GM21786 (cell line): ENCODE data around the gene HYDIN.

Source experiments
- ATAC-seq: cut with Tn5 transposase; IDR thresholded peaks from one replicate; pipeline ENCODE4 v1.9.1; 2021; ENCODE audit not compliant: unreplicated experiment

Gene HYDIN

DNA sequence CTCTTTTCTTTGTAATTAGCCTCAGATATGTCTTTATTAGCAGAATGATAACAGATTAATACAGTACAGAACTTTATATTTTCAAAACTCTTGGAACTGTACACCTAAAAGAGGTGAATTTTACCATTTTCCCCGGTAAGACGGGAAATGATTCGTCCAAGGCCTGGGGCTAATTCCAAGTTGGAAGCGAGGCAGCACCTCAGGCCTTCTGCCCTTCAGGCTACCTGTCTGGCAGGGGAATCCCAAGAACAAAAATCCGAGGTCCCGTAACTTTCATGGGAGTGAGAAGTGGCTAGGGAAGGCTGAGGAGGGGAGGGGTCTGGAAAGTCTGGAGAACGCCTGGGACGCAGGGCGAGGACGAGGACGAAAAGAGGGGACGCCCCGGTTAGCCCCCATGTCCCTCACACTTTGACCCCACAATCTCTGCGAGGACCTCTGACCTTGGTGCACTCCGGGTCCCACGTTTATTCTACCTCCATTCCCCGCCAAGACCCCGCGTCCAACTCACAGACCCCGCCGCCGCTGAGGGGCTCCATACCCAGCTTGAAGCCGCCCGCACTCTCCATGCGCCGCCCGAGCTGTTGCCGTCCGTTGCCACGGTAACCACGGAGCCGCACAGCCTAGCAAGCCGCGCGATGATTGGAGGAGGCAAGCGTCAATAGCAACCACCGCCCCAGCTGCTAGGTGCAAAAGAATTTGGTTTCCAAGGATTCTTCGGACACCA lies at the start of gene HYDIN:
TSS of gene HYDIN (minus strand) at position 601 of the 724 bp plus-strand sequence. CDS start 43,827 bp downstream, outside the sequence.
- no peak for ATAC-seq

DNA sequence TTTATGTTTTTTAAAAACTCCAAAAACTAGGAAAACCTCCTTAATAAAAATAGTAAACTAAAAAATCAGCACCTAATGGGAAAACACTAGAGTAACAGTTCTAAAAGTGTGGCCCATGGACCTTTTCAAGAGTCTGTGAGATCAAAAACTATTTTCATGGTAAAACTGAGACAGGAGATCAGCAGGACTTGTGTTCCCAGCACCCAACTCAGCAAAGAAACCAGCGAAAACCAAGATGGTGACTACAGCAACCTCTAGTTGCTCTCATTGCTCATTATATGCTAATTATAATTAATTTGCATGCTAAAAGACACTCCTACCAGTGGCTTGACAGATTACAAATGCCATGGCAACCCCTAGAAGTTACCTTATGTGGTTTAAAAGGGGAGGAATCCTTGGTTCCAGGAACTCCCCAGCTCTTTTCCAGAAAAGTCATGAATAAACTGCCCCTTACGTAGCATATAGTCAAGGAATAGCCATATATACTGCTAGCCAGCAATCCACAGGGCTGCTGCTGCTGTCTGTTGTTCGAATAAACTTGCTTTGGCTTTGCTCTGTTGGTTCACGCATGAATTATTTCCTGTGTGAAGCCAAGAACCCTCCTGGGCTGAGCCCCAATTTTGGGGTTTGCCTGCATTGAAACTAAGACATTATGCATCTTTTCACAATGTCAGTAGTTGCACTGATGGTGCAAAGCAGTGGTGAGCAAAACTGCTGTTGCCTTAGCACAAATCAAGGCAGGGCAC lies 46.2 kb upstream of the HYDIN start:
- no peak for ATAC-seq

DNA sequence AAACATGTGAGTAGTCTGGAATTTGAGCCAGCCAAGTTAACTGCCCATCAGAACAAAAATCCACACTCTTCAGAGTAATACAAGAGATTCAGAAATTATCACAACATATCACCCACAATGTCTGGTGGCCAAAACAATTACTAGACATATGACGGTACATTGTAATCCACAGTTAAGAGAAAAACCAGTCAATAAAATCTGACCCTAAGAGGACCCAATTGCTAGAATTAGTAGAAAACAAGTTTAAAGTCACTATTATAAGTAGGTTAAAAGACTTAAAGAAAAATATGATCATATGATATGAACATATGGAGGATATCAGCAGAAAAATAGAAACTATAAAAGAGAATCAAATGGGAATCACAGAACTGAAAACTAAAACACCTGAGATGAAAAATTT lies 42.9 kb upstream of the HYDIN start:
- no peak for ATAC-seq

DNA sequence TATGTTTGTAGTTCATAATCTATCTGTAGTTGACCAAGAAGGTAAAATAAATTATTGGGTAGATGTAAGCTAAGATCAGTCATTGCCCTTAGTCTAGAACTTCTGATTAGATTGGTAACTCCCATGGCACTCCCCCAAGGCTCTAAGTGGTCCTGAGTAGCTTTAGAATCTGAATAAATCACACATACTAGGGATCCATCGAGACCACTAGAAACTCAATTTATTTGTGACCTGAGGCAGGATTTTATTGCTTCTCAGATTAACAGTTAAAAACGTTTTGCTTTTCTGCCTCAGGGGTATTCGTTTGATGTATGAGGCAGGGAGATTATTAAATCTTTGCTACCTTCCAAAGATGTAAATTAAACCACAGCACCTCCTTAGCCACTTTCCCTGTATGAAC lies 33.8 kb upstream of the HYDIN start:
- ATAC-seq: no peak

DNA sequence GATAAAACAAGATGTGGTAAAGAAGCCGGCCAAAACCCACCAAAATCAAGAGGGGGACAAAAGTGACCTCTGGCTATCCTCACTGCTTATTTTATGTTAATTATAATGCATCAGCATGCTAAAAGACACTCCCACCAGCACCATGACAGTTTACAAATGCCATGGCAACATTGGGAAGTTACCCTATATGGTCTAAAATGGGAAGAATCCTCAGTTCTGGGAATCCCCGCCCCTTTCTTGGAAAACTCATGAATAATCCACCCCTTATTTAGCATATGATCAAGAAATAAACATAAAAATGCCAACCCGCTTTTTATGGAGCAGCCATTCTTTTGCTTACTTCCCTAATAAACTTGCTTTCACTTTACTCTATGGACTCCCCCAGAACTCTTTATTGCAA lies 33.1 kb upstream of the HYDIN start:
- no peak for ATAC-seq

DNA sequence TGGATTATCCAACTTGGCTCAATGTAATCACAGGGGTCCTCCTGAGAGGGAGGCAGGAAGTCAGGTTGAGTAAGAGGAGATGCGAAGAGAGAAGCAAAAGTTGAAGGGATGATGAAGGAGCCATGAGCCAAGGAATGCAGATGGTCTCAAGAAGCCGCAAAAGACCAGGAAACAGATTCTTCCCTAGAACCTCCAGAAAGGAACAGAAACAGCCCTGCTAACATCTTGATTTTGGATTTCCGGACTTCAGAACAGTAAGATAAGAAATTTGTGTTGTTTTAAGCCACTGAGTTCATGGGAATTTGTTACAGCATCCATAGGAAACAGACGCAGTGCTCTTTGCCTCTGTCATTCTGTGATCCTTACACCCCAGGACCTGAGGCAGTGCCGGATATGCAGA lies 31.9 kb upstream of the HYDIN start:
- ATAC-seq: no peak

DNA sequence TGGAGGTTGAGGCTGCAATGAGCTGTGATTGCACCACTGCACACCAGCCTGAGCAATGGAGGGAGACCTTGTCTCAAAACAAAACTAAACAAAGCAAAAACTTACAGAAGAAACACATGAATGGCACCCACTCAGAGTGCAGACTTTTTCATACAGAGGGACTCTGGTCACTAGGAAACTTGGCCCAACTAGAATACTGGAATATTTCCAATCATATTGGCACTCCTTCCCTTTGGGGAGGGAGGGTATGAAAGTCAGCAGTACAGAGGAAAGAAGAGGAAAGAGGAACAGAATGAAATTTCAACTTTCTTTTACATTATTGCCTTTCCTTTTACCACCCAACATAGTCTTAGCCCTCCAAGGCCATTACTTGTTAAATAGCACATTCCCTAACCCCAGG lies 30.5 kb upstream of the HYDIN start:
- no peak for ATAC-seq

DNA sequence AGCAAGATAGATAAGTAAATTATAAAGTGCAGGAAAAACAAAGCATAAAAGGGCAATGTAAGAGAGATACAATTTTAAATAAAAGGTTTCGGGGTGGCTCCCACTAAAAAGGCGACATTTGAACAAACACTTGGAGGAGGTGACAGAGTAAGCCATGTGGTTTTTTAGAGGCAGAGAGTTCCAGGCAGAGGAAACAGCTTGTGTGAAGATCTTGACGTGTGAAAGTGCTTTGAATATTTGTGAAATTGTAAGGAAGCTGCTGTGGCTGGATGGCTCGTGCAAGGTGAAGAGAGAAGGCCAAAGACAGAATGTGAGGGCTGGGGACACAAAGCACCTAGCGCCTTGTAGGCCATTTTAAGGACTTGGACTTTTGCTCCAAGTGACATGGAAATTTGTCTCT lies 28.6 kb upstream of the HYDIN start:
- ATAC-seq: no peak

DNA sequence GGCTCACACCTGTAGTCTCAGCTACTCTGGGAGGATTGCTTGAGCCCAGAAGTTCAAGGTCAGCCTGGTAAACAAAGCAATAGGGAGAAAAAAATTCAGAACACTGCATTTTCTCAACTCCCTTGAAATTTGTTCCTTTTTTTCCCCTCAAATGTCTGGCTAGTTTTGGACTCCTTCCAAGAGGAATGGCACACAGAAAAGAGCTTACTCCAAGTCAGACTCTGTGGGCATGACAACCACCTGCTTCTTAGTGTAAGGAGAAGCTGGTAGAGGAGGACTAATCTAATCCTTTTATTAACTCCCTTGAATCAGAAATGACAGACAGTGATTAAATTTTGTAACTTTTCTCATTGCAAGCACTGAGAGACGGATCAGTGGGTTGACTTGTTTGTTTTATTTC lies 27.9 kb upstream of the HYDIN start:
- no peak for ATAC-seq

DNA sequence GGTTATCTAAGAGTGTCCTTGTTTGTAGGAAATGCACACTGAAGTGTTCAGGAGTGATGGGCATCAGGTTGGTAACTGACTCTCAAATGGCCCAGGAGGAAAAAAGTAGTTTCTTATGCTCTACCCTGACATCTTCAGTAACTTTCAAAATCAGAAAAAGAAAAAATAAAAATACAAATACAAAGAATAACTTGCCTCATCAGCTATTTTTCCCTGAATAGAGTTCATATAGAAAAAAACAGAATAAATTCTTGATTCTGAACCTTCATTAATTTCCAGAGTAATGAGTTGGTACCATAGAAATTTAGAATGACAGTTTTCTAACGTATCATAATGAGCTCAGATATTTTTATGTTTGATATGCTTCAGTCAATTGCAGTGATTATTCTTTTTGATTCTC lies 27.2 kb upstream of the HYDIN start:
- no peak for ATAC-seq

DNA sequence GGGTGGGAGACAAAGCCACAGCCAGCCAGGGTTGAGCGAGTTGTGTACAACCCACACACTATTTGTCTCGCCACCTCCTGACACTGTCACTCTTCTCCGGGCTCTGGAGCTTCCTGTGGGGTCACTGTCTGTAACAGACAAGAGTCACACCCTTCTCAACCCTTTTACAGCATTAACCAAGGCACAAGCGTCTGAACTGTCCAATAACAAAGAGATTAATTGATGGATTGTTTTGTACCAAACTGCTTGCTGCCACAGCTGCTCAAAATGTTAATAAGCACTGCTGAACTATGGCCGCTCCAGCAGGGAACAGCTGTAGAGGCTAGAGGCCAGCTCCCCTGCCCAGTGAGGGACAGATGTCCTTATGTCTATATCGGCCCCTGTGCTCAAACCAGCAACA lies 25.2 kb upstream of the HYDIN start:
- no peak for ATAC-seq

DNA sequence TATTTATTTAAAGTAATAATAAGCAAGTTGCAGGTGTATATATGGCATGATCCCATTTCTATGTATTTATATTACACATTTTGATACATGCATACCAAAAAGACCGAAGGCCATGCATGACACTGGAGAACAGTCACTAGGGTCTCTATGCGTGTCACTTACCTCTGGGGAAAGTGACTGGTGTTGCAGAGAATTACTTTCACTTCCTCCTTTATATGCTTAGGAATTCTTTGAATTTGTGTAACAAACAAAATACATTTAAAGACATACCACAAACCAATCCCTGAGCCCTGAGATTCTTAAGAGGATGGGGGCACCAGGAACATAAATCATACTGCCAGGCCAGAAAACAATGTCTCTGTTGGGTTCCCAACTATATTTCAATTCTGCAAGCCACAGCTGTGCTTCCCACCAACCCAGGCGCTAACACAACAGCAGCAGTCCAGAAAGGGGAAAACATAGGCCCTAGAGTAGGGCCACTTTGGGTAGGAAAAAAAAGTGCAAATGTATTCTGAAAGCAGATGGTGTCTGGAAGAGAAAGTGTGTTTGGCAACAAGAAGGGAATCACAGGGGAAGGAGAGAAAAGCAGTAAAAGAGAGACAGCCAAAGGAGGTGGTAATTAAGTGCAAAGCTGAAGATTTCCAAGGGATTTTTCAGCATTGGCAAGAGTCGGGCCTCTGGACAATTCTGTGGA lies 24.5 kb upstream of the HYDIN start:
- no peak for ATAC-seq

DNA sequence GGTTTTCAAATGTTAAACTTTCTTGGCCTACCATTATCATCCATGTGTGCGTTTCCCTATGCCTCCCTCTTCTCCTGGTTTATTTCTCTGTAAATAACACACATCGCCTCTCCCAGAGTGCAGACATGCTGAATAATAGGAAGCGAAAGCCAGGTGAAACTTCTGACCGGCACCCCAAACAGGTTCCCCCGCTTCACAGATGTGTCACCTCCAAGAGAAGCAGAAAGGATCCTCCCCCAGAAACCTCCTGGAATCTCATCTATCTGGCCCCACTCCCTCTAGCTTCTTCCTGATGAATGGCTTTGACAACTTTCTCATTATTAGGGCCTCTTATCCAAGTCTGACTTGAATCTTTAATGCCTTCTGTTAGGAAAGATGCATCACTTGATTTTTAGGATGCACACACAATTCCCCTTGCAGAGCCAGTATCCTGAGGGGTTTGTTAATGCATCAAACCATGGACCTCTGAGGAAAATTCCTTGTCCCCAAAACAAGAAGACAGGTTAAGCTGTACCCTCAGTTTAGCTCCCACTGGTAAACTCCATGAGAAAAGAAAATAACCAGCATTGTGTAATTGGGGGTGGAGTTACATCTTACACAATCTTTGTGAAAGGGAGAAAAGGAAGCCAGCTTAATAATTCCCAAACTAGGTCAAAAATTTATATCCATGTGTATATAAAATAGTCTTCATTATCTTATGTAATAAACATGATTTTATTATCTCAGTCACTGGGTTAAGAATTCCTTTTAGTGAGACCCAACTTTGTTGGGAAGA lies 20.1 kb upstream of the HYDIN start:
- ATAC-seq: no peak

DNA sequence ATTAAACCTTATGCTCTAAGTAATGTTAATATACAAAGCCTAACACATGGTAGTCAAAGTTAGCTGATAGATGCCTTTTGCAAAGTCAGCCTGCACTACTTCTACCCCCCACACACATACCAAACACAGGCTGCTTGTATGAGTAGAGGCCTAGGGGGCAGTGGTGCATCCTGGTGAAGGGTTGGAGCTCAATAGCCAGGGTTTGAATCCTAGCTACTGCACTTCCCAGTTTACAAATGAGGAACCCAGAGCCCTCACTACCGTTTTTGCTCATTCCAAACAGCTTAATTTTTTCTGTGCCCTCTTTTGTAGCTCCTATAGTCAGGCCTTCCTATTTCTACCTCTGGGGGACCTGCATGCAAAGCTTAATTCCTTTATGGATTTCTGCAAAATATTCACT lies 18.9 kb upstream of the HYDIN start:
- ATAC-seq: no peak

DNA sequence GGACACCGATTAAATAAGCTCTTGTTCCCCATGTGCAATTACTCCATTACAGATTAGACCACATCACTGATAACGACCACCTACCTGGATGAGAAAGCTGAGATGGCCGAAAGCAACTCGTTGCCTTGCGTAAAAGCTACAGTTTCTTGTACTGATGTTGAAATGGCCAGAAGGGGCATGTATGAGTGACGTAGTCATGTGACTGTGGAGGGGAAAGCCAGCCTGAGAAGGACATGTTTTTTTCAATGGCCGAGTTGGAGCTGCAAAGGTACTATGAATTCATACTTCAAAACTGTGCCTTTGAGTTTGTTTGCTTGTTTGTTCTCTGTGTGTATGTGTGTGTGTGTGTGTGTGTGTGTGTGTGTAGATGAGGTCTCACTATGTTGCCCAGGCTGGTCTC lies 17.0 kb upstream of the HYDIN start:
- ATAC-seq: no peak

DNA sequence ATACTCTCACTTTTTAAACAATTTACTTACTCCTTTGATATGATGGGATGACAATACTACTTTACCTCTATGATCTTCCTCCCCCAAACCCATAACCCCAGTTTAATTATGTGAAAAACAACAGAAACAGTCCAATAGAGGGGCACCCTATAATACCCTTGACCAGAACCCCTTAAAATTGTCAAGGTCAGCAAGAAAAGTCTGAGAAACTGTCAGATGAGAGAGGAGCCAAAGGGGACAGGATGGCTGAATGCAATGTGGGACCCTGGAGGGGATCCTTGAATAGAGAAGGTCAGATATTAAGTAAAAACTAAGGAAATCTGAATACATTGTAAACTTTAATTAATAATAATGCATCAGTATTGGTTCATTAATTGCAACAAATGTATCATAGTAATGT lies 15.8 kb upstream of the HYDIN start:
- ATAC-seq: no peak

DNA sequence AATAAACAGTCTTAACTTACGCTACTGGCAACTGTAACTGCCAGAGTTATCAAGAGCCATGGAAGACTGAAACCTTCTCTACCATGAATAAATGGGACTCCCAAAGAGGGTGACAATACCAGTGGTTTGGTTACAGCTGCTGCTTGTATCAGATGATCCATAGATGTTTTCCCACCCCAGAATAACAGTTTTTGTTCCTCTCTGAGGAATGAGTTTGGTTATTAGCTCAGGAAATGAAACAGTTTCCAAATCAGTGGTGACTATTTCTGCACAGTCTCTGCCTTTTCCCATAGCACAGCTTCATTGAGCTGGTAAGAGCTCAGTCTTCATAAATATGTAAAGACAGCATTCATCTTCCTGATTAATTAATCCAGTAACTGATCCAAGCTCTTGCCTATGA lies 14.0 kb upstream of the HYDIN start:
- ATAC-seq: no peak

DNA sequence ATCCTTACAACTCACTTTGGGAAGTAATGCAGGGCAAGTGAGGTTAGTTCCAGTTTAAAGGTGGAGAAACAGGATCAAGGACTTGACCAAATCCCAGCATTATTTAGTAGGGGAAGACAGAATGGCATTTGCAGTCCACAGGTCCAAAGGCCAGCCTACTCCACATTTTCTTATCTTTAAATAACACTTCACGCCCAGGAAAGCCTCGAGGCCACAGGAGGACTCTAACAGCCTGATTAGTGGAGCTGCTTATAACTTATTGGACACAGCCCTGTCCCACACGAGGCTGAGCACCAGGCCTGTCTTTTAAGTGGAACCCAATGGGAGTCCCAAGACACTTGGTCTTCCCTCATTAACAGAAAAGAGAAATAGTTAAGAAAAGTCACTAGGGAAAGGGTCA lies 12.1 kb upstream of the HYDIN start:
- ATAC-seq: no peak

DNA sequence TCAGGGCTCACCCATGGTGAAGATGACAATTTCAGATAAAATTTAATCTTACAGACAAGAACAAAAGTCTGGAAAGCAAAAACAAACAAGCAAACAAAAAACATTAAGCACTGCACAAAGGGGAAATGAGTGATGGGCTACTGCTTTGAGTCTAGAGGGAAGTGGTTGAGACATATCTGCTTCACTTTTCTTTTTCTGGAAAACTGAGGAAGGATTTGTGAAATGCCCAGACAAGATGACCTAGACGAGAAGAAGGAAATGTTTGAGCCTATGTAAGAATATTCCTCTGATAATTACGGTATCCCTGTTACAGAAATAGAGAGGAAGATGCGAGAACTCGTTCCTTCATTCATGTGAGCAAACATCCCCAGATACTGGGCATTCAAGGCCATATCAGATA lies 11.5 kb upstream of the HYDIN start:
- no peak for ATAC-seq

DNA sequence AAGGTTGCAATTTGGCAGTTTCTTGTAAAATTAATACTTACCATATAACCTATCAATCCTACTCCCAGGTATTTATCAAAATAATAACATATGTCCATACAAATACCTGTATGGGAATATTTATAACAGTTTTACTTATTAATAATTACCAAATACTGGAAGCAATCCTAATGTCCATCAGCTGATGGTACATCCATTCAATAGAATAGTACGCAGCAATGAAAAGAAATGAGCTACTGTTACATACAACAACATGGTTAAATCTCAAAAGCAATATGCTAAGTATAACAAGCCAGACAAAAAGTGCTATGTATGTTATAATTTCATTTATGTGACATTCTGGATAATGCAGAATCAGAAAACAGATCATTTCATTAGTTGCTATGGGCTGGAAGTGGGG lies 1.2 kb downstream of the HYDIN start:
- ATAC-seq: no peak
